H1 (cell line): ENCODE results near the gene IL10RA. TPM values are rescaled to one million over a fixed set of nuclear protein-coding genes. Genes with fewer than 3 reads are reported as not detected.

ENCODE experiments used
- CTCF ChIA-PET: fragments of 300-600 bp; sonication (Branson Sonifier 250); formaldehyde crosslinking; loops from one replicate; lab custom pipeline; 2021; ENCODE audit not compliant: partially characterized antibody; lab: Charles Lee
- POLR2A ChIA-PET: fragments of 300-600 bp; sonication (Branson Sonifier 250); formaldehyde crosslinking; loops from one replicate; lab custom pipeline; 2021; ENCODE audit warnings: inconsistent platforms; ENCODE audit not compliant: partially characterized antibody; lab: Charles Lee
- DNase-seq, 2 experiments: peaks; one replicate each; pipeline versions ENCODE4 v3.0.0 to v3.0.0-alpha.2; 2010 to 2022; ENCODE audit warnings: low spot score in 2 of 2, low read depth in 1 of 2, mixed read lengths in 1 of 2
- FAIRE-seq: peaks from 2 replicates; lab custom pipeline; 2011; peaks lifted over from hg19 to GRCh38; lab: Jason Lieb, UNC
- H2AFZ ChIP-seq: 2 replicates; pipeline ENCODE4 v1.8.1; 2012; ENCODE audit warnings: low read length, inconsistent platforms
- H2AK5ac ChIP-seq: 2 replicates; pipeline ENCODE4 v1.6.1; 2013; ENCODE audit warnings: low read depth, low read length
- H2BK120ac ChIP-seq: replicated peaks from 2 replicates; pipeline ENCODE3; 2013; ENCODE audit warnings: low read depth, low read length, inconsistent platforms
- H2BK12ac ChIP-seq: 2 replicates; pipeline ENCODE4 v1.6.1; 2013; ENCODE audit warnings: low read depth, low read length
- H2BK15ac ChIP-seq: 2 replicates; pipeline ENCODE4 v1.6.1; 2013; ENCODE audit warnings: low read length
- H2BK20ac ChIP-seq: 2 replicates; pipeline ENCODE4 v1.6.1; 2013; ENCODE audit warnings: low read length
- H2BK5ac ChIP-seq: 2 replicates; pipeline ENCODE4 v1.6.1; 2013; ENCODE audit warnings: low read depth, low read length
- H3K14ac ChIP-seq: 2 replicates; pipeline ENCODE4 v1.6.1; 2013; ENCODE audit warnings: inconsistent platforms; ENCODE audit not compliant: insufficient read length
- H3K18ac ChIP-seq: 2 replicates; pipeline ENCODE4 v1.6.1; 2013; ENCODE audit warnings: low read length; ENCODE audit errors: extremely low read depth
- H3K23ac ChIP-seq: 2 replicates; pipeline ENCODE4 v1.6.1; 2013; ENCODE audit warnings: inconsistent platforms; ENCODE audit not compliant: insufficient read length
- H3K23me2 ChIP-seq: 2 replicates; pipeline ENCODE4 v1.6.1; 2013; ENCODE audit warnings: low read depth, low read length
- H3K27ac ChIP-seq: 2 replicates; pipeline ENCODE4 v1.6.1; 2011; ENCODE audit warnings: low read depth, low read length, inconsistent platforms
- H3K27me3 ChIP-seq, 4 experiments: replicated peaks in 1 of 4; 1 replicate in 1 of 4; 2 replicates in 3 of 4; pipeline versions ENCODE4 v1.6.1 to v1.8.1; 2011 to 2013; ENCODE audit warnings: low read length in 3 of 4, mild to moderate bottlenecking in 3 of 4, inconsistent platforms in 2 of 4, mixed read lengths in 2 of 4, moderate library complexity in 1 of 4; ENCODE audit not compliant: control insufficient read depth in 3 of 4, insufficient read depth in 3 of 4; ENCODE audit errors: extremely low read depth in 1 of 4
- H3K36me3 ChIP-seq, 4 experiments: 2 replicates each; pipeline versions ENCODE4 v1.6.1 to v1.8.1; 2011 to 2013; ENCODE audit warnings: mild to moderate bottlenecking in 4 of 4, low read length in 3 of 4, moderate library complexity in 2 of 4, control low read depth in 1 of 4, inconsistent platforms in 1 of 4; ENCODE audit not compliant: insufficient read depth in 4 of 4, control insufficient read depth in 2 of 4
- H3K4ac ChIP-seq: replicated peaks from 2 replicates; pipeline ENCODE3; 2013; ENCODE audit warnings: low read length, low read depth, mixed read lengths, inconsistent platforms; ENCODE audit not compliant: insufficient read length
- H3K4me1 ChIP-seq, 4 experiments: replicated peaks in 1 of 4; 1 replicate in 1 of 4; 2 replicates in 3 of 4; pipeline versions ENCODE4 v1.6.1 to v1.8.1; 2011 to 2013; ENCODE audit warnings: low read length in 3 of 4, inconsistent platforms in 2 of 4, mixed read lengths in 1 of 4; ENCODE audit not compliant: insufficient read depth in 4 of 4, control insufficient read depth in 3 of 4
- H3K4me2 ChIP-seq, 2 experiments: 2 replicates each; pipeline versions ENCODE4 v1.6.1 to v1.8.1; 2011 to 2013; ENCODE audit warnings: low read depth in 2 of 2, low read length in 2 of 2, control low read depth in 1 of 2, inconsistent platforms in 1 of 2, mild to moderate bottlenecking in 1 of 2; ENCODE audit not compliant: insufficient read depth in 1 of 2
- H3K4me3 ChIP-seq, 4 experiments: fragments of 200-600, 300-600 bp in 1 of 4; sonication (generic), shearing (Covaris generic), sonication (Bioruptor Twin) in 1 of 4; 2 replicates each; pipeline versions ENCODE4 v1.5.1 to v1.8.1; 2011 to 2016; ENCODE audit warnings: low read length in 4 of 4, low read depth in 3 of 4, control low read depth in 2 of 4, inconsistent platforms in 2 of 4, mild to moderate bottlenecking in 2 of 4, mixed read lengths in 1 of 4, moderate library complexity in 1 of 4; ENCODE audit not compliant: insufficient read depth in 2 of 4; ENCODE audit errors: extremely low read depth in 1 of 4
- H3K56ac ChIP-seq: replicated peaks from 2 replicates; pipeline ENCODE3; 2013; ENCODE audit warnings: low read depth, mild to moderate bottlenecking, mixed read lengths, low read length, inconsistent platforms; ENCODE audit not compliant: insufficient read length
- H3K79me1 ChIP-seq: 2 replicates; pipeline ENCODE4 v1.6.1; 2013; ENCODE audit warnings: low read depth, low read length, control low read depth
- H3K79me2 ChIP-seq, 2 experiments: 2 replicates each; pipeline versions ENCODE4 v1.6.1 to v1.8.1; 2012 to 2013; ENCODE audit warnings: low read length in 2 of 2, mild to moderate bottlenecking in 2 of 2, inconsistent platforms in 1 of 2; ENCODE audit not compliant: insufficient read depth in 2 of 2, control insufficient read depth in 1 of 2
- H3K9ac ChIP-seq, 4 experiments: replicated peaks in 1 of 4; 1 replicate in 1 of 4; 2 replicates in 3 of 4; pipeline versions ENCODE4 v1.6.1 to v1.8.1; 2011 to 2013; ENCODE audit warnings: low read depth in 3 of 4, low read length in 3 of 4, control low read depth in 2 of 4, mild to moderate bottlenecking in 2 of 4, moderate library complexity in 2 of 4, inconsistent platforms in 1 of 4; ENCODE audit errors: extremely low read depth in 1 of 4
- H3K9me3 ChIP-seq, 2 experiments: 2 replicates each; pipeline versions ENCODE4 v1.6.1 to v1.8.1; 2012 to 2013; ENCODE audit warnings: mild to moderate bottlenecking in 2 of 2, moderate library complexity in 2 of 2, control low read depth in 1 of 2, inconsistent platforms in 1 of 2, low read depth in 1 of 2, low read length in 1 of 2, mixed read lengths in 1 of 2; ENCODE audit not compliant: insufficient read depth in 2 of 2
- H4K20me1 ChIP-seq, 2 experiments: replicated peaks in 1 of 2; 2 replicates each; pipeline versions ENCODE3 to v1.8.1; 2011 to 2013; ENCODE audit warnings: inconsistent platforms in 2 of 2, low read length in 2 of 2, mild to moderate bottlenecking in 1 of 2; ENCODE audit not compliant: insufficient read depth in 2 of 2, control insufficient read depth in 1 of 2
- H4K5ac ChIP-seq: 2 replicates; pipeline ENCODE4 v1.6.1; 2013; ENCODE audit warnings: low read length, low read depth, mixed read lengths, inconsistent platforms; ENCODE audit not compliant: insufficient read length
- H4K8ac ChIP-seq: 2 replicates; pipeline ENCODE4 v1.8.0; 2013; ENCODE audit warnings: mild to moderate bottlenecking, moderate library complexity, low read length, inconsistent platforms; ENCODE audit not compliant: insufficient read depth; ENCODE audit errors: extremely low read depth
- H4K91ac ChIP-seq: replicated peaks from 2 replicates; pipeline ENCODE3; 2013; ENCODE audit warnings: low read length, mixed read lengths, inconsistent platforms; ENCODE audit not compliant: insufficient read length
- ATF3 ChIP-seq: IDR thresholded peaks from 2 replicates; pipeline ENCODE4 v1.6.1; 2011; ENCODE audit warnings: low read depth, mild to moderate bottlenecking, low read length; ENCODE audit not compliant: insufficient read depth
- E2F6 ChIP-seq: IDR thresholded peaks from 2 replicates; pipeline ENCODE4 v1.6.1; 2012; ENCODE audit warnings: inconsistent platforms
- FOSL1 ChIP-seq: IDR thresholded peaks from 2 replicates; pipeline ENCODE4 v1.6.1; 2011; ENCODE audit warnings: mild to moderate bottlenecking, low read depth, low read length, moderate library complexity; ENCODE audit not compliant: insufficient read depth
- HDAC2 ChIP-seq, 2 experiments: fragments of 300-600 bp in 1 of 2; sonication (generic) in 1 of 2; IDR thresholded peaks; 2 replicates each; pipeline ENCODE4 v1.6.1; 2011 to 2012; ENCODE audit warnings: low read depth in 2 of 2, low read length in 2 of 2, mild to moderate bottlenecking in 2 of 2, moderate library complexity in 2 of 2, borderline replicate concordance in 1 of 2, inconsistent platforms in 1 of 2
- JUND ChIP-seq: IDR thresholded peaks from 2 replicates; pipeline ENCODE4 v1.6.1; 2011; ENCODE audit warnings: mild to moderate bottlenecking, improper control_type of control experiment, low read length
- KDM5A ChIP-seq: fragments of 200-600 bp; IDR thresholded peaks from 2 replicates; pipeline ENCODE4 v1.7.1; 2012; ENCODE audit warnings: mild to moderate bottlenecking, low read length, inconsistent platforms, mixed read lengths
- POLR2AphosphoS5 ChIP-seq: IDR thresholded peaks from 2 replicates; pipeline ENCODE4 v1.6.1; 2011; ENCODE audit warnings: low read depth, low read length
- RAD21 ChIP-seq, 2 experiments: IDR thresholded peaks in 1 of 2; conservative IDR thresholded peaks in 1 of 2; 2 replicates each; pipeline ENCODE4 v1.6.1; 2011; ENCODE audit warnings: low read depth in 2 of 2, low read length in 2 of 2, improper control_type of control experiment in 1 of 2, inconsistent platforms in 1 of 2, mild to moderate bottlenecking in 1 of 2, moderate library complexity in 1 of 2
- RBBP5 ChIP-seq: IDR thresholded peaks from 2 replicates; pipeline ENCODE4 v1.7.1; 2012; ENCODE audit warnings: low read depth, mild to moderate bottlenecking, inconsistent platforms, low read length, moderate library complexity, borderline replicate concordance
- TBP ChIP-seq: IDR thresholded peaks from 2 replicates; pipeline ENCODE4 v1.6.1; 2011; ENCODE audit warnings: low read depth, low read length, improper control_type of control experiment
- USF2 ChIP-seq: IDR thresholded peaks from 2 replicates; pipeline ENCODE4 v1.6.1; 2011; ENCODE audit warnings: low read length, improper control_type of control experiment
- WGBS, 2 experiments: shearing (Covaris generic) in 1 of 2; methylation state at CpG; one replicate each; pipeline versions ENCODE4 v1.1.6 to v1.1.7; 2013 to 2015; ENCODE audit warnings: low lambda C conversion rate in 2 of 2, mixed read lengths in 2 of 2, inconsistent platforms in 1 of 2, low coverage in 1 of 2, missing lambda C conversion rate in 1 of 2; ENCODE audit not compliant: insufficient replicate concordance in 2 of 2, insufficient coverage in 1 of 2, insufficient read length in 1 of 2; ENCODE audit errors: extremely low coverage in 1 of 2, missing lambda C conversion rate in 1 of 2; 5-methylcytosine and 5-hydroxymethylcytosine counted together
- polyA plus RNA-seq, 7 experiments: library from polyadenylated mRNA; depleted of rRNA in 3 of 7; stranded (reverse) in 5 of 7; unstranded in 2 of 7; fragments of >200 nt in 5 of 7; fragments of 200-250 nt in 2 of 7; gene quantifications; 1 replicate in 5 of 7; 2 replicates in 1 of 7; 4 replicates in 1 of 7; pipeline versions ENCODE4 v1.2.1 to v1.2.3, GENCODE V29; 2011 to 2013; ENCODE audit warnings: missing spikeins in 2 of 7, mixed read lengths in 2 of 7
- total RNA-seq: library from RNA; stranded (reverse); fragmentation: NEBNext Ultra II Directional; extraction: Animal tissue kit (Norgen Biotek cat#: 25700); gene quantifications from 2 replicates; pipeline ENCODE4 v1.2.1, GENCODE V29; 2021

The IL10RA gene
- total and polyA plus RNA-seq, 2 of the 8 experiments (the other 6 are each of a cell fraction or from before 2014, with no cell fraction given), result 0.05 to 0.11 TPM

GRCh38 chr11:118016104-118016503, 29.9 kb downstream of the IL10RA start:
- H2BK20ac ChIP-seq, result no peak overlapping the region
- ChIA-PET POLR2A (no interaction called here), CTCF (interaction anchor here (0.5 to 1.1 kb wide), 2 partner anchors 199 to 267 kb away, joined by 3 to 4 read pairs; no protein-coding TSS in a partner anchor)
- H3K27me3 ChIP-seq, result peaks cover 0 to 2% (median 0%) of the 10 kb centered on the region in 4 experiments; a peak in 1 of 7 replicates
- no peak overlapping the region for H4K8ac ChIP-seq
- no peak overlapping the region for H3K4me3 ChIP-seq
- no peaks in the 10 kb centered on the region; a peak in 2 of 4 replicates for H3K9me3 ChIP-seq
- H4K20me1 ChIP-seq, result no peaks in the 10 kb centered on the region
- no peaks in the 10 kb centered on the region for H3K79me1 ChIP-seq
- no peak overlapping the region for H2BK12ac ChIP-seq
- no peak overlapping the region for H3K23ac ChIP-seq
- no peak overlapping the region for H3K27ac ChIP-seq
- no peaks in the 10 kb centered on the region; the same call in 1 of the 2 replicates for H3K23me2 ChIP-seq
- no peak overlapping the region for H3K14ac ChIP-seq
- no peak overlapping the region for H3K4ac ChIP-seq
- no peak overlapping the region for H3K9ac ChIP-seq
- DNase-seq (no peak), FAIRE-seq (no peak)
- H2BK15ac ChIP-seq, result no peak overlapping the region
- H2AK5ac ChIP-seq, result no peak overlapping the region
- H2BK120ac ChIP-seq, result no peak overlapping the region
- H3K56ac ChIP-seq, result no peak overlapping the region
- no peaks in the 10 kb centered on the region for H3K79me2 ChIP-seq
- H4K5ac ChIP-seq, result no peak overlapping the region
- no peak overlapping the region for H3K4me2 ChIP-seq
- H4K91ac ChIP-seq, result no peak overlapping the region
- H3K36me3 ChIP-seq, result no peaks in the 10 kb centered on the region
- H2BK5ac ChIP-seq, result no peak overlapping the region
- 97% methylated on average over 4 of the region's 4 CpGs; no CpG with 5 or more reads in 1 of the 2 experiments for WGBS, 2 experiments
- no peak overlapping the region for H2AFZ ChIP-seq
- H3K18ac ChIP-seq, result no peak overlapping the region
- H3K4me1 ChIP-seq, result no peaks in the 10 kb centered on the region
- TF ChIP-seq TBP (no peak), ATF3 (no peak), USF2 (no peak), FOSL1 (no peak), POLR2AphosphoS5 (no peak), RBBP5 (no peak), RAD21 (IDR thresholded peaks at IDR 0.05 in 1 of 2, conservative IDR thresholded peaks at IDR 0.05 in 1 of 2; ENCODE audit: low read depth in 2 of 2, low read length in 2 of 2) (no peak), JUND (no peak), E2F6 (no peak), HDAC2 (IDR thresholded peaks at IDR 0.05; ENCODE audit: borderline replicate concordance in 1 of 2, low read depth in 2 of 2, low read length in 2 of 2) (no peak), KDM5A (no peak)
